ENCODE measurements around the gene ZNF362.

DNA sequence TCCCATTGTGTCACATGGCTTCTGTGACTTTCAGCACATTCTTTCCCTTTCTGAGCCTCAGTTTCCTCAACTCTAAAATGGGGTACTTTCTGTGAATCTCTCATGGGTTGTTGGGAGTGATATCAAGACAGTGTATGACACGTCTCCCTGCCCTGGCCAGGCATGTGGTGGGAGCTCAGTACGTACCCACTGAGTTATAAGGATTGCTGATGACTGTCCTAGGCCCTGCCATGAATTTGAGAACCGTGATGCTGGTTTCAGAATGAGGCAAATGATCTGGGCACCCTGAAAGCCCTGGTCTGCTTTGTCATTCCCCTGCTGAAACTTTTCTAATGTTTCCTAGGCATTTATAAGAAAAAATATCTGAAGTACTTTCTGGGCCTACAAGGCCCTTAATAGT lies 3.6 kb downstream of the ZNF362 start:
- TF ChIP-seq CTCF (IDR thresholded peaks at IDR 0.05) (no peak), RAD21 (IDR thresholded peaks at IDR 0.05; ENCODE audit: low read length) (no peak), EP300 (IDR thresholded peaks at IDR 0.05; ENCODE audit: borderline replicate concordance in 1 of 2, low read depth in 1 of 2, low read length in 1 of 2) (no peak), SMC3 (IDR thresholded peaks at IDR 0.05; ENCODE audit: low read depth, low read length) (no peak), POLR2AphosphoS5 (IDR thresholded peaks at IDR 0.05; ENCODE audit: low read depth, low read length) (no peak), CHD2 (IDR thresholded peaks at IDR 0.05; ENCODE audit: low read length, partially characterized antibody) (no peak), FOSL2 (IDR thresholded peaks at IDR 0.05; ENCODE audit: borderline replicate concordance, low read depth) (no peak), RXRA (IDR thresholded peaks at IDR 0.05; ENCODE audit: borderline replicate concordance, low read depth) (no peak), NRF1 (IDR thresholded peaks at IDR 0.05; ENCODE audit: low read depth, low read length) (no peak), ZBTB33 (IDR thresholded peaks at IDR 0.05; ENCODE audit: borderline replicate concordance, low read depth) (no peak)

Data from SK-N-SH (cell line).